HL-60/S4 treated with retinoic acid at 250 ng/mL for 4 days and 3 days (cell line): ENCODE results near the gene SLBP.
"Not testable (repeated sequence)": the region's sequence is repeated elsewhere in the genome, so short reads cannot be mapped to it uniquely, and the experiment has no call there.

Experiments used
- in situ Hi-C: fragments of 300-500 bp; cut with MboI; formaldehyde crosslinking; loops from 2 replicates; pipeline ENCODE4 v1.7.0; 2022; ENCODE audit warnings: low sequenced_read_pairs

SLBP gene

DNA sequence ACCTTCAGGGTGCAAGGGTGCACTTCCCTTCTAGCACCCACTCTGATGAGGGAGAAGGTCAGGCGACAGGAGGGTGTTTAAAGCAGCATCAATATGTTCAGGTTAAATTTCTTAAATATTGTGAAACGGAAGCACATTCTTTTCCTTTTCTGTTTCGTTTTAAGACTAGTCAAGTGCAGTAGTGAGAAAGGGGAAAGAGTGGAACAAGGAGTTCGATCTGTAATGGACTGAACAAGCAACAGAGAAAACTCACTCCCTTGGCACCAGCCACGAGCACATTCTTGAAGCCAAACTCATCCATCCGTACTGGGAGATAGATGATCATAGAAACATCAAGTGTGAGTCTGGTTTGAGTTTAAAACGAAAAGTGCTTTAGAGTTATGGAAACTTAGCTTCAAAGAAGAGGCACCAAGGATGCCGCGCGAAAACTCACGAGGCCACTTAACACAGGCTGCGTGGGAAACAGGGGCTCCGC lies 28.8 kb downstream of the SLBP start:
- in situ Hi-C loops = no loop called here

GRCh38 chr4:1682860-1683259 lies 29.3 kb downstream of the SLBP start:
- in situ Hi-C loops = no loop called here

DNA sequence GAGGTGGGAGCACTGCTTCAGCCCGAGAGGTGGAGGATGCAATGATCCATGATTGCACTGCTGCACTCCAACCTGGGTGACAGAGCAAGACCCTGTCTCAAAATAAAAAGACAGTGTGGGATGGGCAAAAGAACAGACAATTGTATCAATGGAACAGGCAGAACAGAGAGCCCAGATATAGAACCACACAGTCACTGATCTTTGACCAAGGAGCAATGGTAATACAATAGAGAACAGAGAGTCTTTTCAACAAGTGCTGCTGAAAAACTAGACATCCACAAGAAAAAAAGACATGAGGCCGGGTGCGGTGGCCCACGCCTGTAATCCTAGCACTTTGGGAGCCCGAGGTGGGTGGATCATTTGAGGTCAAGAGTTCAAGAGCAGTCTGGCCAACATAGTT lies 33.9 kb downstream of the SLBP start:
- in situ Hi-C loops = no loop called here

DNA sequence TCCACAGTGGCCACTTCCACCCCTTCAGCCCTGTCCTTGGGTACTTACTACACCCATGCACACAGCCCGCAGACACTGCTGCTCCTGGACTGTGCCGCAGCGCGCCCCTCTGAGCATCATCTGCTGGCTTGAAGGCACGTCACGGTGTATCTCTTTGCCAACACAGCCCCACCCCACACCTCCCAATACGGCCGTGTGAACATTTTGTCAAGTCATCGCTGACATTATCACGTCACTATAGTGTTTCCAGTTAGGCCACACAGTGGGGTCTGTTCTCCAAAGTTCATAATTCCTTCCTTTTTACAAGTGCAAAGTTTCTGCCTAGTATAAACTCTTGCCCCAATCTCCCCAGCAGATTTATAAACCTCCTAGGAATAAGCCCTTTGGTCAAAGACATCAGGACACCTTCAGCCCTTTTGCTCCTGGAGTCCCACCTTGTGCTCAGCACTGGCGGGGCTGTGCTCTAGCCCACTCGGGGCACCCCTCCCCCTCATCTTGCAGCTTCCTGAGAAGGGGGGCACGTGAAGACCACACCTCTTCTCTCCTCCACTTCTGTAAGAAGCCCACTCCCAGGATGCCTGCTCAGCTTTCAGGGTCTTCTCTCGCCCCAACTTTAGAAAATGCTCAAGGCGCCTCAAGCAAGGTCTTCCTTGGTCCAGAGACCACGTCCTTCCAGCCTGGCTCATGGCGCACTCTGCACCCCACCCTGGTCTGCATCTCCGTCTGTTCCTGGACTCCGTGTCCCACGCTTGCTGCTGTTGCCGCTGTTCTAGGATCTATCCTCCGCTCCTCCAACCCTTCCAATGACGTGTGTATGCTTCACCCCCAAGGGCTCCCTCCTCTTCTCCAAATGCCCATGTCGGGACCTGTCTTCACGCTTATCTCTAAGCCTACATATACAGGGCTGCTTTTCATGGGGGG lies 35.3 kb downstream of the SLBP start:
- in situ Hi-C loops = no loop called here

DNA sequence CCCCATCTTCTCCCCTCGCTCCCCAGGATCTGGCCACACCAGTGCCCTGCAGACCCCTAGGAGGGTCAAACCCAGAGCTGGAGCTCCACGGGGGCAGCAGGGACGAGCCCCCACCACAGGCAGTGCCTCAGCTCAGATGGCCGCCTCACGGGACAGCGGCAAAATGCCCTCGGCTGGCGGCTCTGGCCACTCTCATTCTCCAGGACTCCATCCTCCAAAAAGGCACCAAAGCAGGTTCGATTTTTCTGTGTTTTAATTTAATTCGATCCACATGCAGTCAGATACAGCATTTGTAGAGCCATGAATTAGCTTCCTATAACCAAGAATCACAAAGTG lies 36.3 kb downstream of the SLBP start:
- in situ Hi-C loops = no loop called here

DNA sequence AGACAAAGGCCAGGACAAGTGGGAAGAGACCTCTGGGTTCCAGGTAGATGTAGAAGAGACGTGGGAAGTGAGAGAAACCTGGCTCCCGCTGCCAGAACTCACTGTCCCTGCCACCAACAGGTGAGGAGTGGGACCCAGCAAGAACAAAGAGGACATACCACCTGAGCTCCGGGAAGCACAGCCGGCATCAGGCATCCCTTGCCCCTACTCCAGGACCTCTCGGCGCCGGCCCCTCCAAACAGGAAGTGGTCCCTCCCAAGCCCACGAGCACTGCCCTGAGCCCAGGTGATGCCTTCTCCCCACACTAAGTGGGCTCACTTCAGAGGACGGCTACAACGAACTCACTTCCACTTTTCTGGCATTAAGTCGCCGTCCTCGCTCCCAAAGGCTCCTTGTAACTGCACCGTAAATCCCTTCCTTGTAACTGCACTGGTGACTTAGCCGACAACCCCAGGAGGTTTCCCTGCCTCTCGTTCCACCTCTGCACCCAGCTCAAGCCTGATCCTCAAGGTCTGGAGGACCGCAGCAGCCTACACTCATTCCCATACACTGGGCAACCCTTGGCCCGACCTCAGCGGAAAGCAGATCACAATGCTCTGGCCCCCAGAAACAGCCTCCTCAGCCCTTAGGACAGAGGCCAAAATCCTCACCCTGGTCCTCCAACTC lies 36.9 kb downstream of the SLBP start:
- in situ Hi-C loops = no loop called here

- in situ Hi-C loops = no loop called here
Measured at GRCh38 chr4:1674682-1675081, 37.4 kb downstream of the SLBP start.

- in situ Hi-C loops = no loop called here
Measured at GRCh38 chr4:1673671-1674070, 38.4 kb downstream of the SLBP start.

GRCh38 chr4:1671011-1671410 lies 41.1 kb downstream of the SLBP start:
- in situ Hi-C loops = not testable (repeated sequence)

DNA sequence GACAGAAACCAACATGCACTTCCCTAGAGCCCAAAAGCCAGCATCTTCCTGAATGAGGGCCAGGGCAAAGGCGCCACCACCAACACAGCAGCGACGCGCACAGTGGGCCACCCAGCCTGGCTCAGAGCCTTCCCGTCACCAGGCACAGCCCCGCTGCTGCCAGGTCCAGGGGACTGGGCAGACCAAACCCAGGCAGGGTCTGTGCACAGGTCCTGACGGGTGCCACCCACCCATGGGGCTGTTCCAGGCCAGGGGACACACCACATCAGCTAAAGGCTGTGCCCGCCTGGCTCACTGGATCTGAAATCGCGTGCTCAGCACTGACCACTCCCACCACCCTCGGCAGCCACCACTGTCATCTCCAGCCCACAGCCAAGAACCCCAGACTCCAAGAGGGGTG lies 41.8 kb downstream of the SLBP start:
- in situ Hi-C loops = no loop called here

DNA sequence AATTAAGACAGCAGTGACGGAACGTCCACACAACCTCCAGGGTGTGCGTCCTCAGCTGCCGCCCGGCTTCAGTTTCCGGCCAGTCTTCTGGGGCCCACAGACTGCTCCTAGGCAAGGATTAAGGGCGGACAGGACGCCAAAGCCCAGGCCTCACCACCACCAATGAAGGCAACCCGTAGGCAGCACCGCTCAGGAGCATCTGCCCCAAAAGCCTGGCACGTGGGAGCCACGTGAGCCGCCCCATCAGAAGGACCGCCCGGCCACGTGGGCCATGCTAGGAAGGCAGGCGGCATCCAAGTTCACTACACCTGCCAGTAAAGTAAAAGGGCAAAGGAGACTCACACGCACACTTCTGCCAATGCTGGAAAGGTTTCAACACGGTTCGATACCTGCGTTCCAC lies 42.3 kb downstream of the SLBP start:
- in situ Hi-C loops = no loop called here

GRCh38 chr4:1669270-1669669 lies 42.8 kb downstream of the SLBP start:
- in situ Hi-C loops = no loop called here

DNA sequence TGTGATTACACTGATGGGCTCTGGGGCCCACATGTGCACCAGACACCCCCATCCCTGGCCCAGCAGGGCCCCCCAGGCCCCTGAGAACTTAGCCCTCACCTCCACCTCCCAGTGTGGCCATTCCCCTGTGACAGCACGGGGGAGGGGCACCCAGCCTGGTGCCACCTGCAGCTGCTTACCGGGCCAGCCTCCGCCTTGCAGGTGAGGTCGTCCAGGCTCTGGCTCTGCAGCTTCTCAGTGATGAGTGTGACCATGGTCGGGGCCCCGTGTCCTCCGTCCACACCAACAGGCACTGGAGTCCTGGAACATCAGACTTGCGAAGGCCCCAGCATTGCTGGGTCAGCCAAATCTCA lies 43.7 kb downstream of the SLBP start:
- in situ Hi-C loops = no loop called here

- in situ Hi-C loops = no loop called here
Measured at GRCh38 chr4:1667273-1667672, 44.8 kb downstream of the SLBP start.

DNA sequence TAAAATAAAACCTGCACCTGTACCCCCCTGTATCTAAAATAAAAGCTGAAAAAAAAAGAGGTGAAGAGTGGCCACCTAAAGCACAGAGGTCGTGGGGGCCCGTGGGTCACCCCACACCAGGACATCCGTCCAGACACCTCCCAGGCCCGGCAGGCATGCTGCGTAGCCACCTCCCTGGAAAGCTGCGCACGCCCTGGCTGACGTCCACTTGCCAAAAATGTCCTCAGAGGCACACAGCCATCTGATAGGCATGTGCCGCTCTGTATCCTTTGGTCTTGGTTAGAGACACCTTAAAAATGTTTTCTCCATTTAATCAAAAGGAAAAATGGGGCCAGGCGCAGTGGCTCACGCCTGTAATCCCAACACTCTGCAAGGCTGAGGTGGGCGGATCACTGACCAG lies 45.7 kb downstream of the SLBP start:
- in situ Hi-C loops = no loop called here

DNA sequence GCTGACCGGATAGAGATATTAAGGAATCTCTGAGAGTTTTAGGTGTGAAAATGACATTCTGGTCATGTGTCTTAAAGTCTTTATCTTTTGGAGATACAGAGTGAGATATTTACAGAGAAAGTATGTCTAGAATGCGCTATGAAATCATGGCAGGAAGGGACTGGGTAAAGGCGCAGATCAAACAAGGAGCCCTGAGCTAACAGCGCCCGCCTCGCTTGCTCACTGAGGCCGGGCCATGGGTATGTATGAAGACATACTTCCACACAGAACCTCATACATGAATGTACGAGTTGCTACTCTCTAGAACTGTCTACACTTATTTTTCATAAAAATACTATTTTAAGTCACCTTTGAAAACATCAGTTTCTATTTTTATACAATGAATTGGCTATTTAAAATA lies 48.0 kb downstream of the SLBP start:
- in situ Hi-C loops = no loop called here

- in situ Hi-C loops = no loop called here
Measured at GRCh38 chr4:1663549-1663948, 48.6 kb downstream of the SLBP start.

GRCh38 chr4:1661695-1662094 lies 50.4 kb downstream of the SLBP start:
- in situ Hi-C loops = no loop called here

- in situ Hi-C loops = no loop called here
Measured at GRCh38 chr4:1660948-1661677, 51.0 kb downstream of the SLBP start.

DNA sequence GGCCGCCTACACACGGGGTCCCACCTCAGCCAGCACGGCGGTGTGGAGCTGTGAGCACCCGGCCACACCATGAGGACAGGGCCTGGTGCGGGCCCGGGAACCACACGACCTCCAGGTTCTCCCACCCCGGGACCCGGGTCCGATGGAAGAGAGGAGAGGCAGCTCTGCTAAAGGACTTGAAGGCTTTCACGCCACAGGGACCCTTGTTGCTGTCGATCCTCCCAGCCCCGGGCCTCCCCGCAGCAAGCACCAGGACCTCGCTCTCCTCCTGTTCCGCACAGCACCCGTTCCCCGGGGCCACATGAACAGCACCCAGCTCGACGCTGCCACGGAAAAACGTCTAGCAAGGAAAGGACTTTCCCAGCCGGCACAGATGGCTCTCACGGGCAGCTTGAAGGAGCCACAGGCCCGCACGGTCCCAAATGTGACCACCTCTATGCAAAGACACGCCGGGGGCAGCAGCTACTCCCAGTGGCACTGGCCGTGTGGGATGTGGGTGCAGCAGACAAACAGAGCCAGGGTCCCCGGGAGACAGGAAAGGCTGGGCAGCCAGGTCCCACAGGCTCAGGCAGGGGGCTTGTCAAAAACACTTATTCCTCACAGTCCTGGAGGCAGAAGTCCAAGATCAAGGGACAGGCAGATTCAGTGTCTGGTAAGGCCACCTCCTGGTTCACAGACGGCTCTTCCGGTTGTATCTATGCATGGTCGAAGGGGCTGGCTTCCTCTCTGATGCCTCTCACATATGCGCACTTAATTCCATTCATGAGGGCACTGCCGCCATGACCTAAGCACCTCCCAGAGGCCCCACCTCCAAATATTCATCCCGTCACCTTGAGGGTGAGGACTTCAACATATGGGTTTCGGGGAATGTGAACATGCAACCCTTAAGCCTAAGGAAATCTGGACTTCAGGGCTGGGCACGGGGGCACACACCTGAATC lies 52.7 kb downstream of the SLBP start:
- in situ Hi-C loops = no loop called here

DNA sequence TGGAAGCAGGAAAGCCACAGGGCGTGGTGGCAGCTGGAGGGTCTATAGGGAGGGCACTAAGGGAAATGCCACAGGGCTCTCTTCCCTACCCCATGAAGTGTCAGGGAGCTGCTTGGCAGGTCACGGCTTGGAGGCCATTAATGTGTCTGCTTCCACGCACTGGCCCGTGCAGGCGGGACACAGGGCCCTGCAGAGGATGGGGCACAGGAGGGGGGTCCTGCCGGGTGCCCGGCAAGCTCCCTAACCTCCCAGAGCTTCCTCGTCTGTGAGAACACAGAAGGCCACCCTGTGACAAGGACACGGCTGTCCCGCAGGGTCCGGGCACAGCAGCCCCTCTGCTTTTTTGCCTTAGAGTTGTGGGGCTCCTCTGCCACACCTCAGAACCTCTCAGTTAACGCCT lies 53.5 kb downstream of the SLBP start:
- in situ Hi-C loops = no loop called here
